Endothelial cell (in vitro differentiated cells): ENCODE results near the gene FBXO42. TPM values are rescaled to one million over a fixed set of nuclear protein-coding genes. Genes with fewer than 3 reads are reported as not detected.

Experiments used
- DNase-seq: peaks from one replicate; pipeline ENCODE4 v3.0.0; 2021; ENCODE audit warnings: low spot score
- H3K27ac Mint-ChIP-seq: one replicate; pipeline ENCODE4 v1.8.0; 2021; ENCODE audit warnings: mixed read lengths, inconsistent platforms; ENCODE audit not compliant: unreplicated experiment
- H3K27me3 Mint-ChIP-seq: one replicate; pipeline ENCODE4 v1.8.0; 2021; ENCODE audit warnings: mild to moderate bottlenecking, moderate library complexity, mixed read lengths, inconsistent platforms; ENCODE audit not compliant: unreplicated experiment
- H3K36me3 Mint-ChIP-seq: one replicate; pipeline ENCODE4 v1.8.0; 2021; ENCODE audit warnings: mild to moderate bottlenecking, low read depth, mixed read lengths, inconsistent platforms; ENCODE audit not compliant: unreplicated experiment
- H3K4me1 Mint-ChIP-seq: one replicate; pipeline ENCODE4 v1.8.0; 2021; ENCODE audit warnings: mild to moderate bottlenecking, mixed read lengths, inconsistent platforms; ENCODE audit not compliant: unreplicated experiment
- H3K4me3 Mint-ChIP-seq: one replicate; pipeline ENCODE4 v1.8.0; 2021; ENCODE audit warnings: mild to moderate bottlenecking, mixed read lengths, inconsistent platforms; ENCODE audit not compliant: unreplicated experiment
- H3K9me3 Mint-ChIP-seq: one replicate; pipeline ENCODE4 v1.8.0; 2021; ENCODE audit warnings: mixed read lengths, inconsistent platforms; ENCODE audit not compliant: unreplicated experiment
- CTCF ChIP-seq: fragments of 200-600 bp; sonication (generic); IDR thresholded peaks from one replicate; pipeline ENCODE4 v1.5.0; 2021; ENCODE audit warnings: antibody characterized with exemption; ENCODE audit not compliant: unreplicated experiment
- total RNA-seq: library from RNA; stranded (reverse); fragmentation: NEBNext Ultra II Directional; extraction: Animal tissue kit (Norgen Biotek cat#: 25700); gene quantifications from one replicate; pipeline ENCODE4 v1.2.1, GENCODE V29; 2021; ENCODE audit not compliant: unreplicated experiment

FBXO42 gene
- total RNA-seq, 1 donor from 2014 or later: 17.2 TPM

- peak overlapping the region; percentile 90 for H3K4me3 Mint-ChIP-seq
- peak overlapping the region; percentile 86 for H3K27ac Mint-ChIP-seq
- peaks cover 14% of the 10 kb centered on the region for H3K36me3 Mint-ChIP-seq
- no peaks in the 10 kb centered on the region for H3K9me3 Mint-ChIP-seq
- DNase-seq: no peak
- TF ChIP-seq CTCF: no peak
- H3K4me1 Mint-ChIP-seq: peaks cover 8% of the 10 kb centered on the region
- peaks cover 12% of the 10 kb centered on the region for H3K27me3 Mint-ChIP-seq
Measured at GRCh38 chr1:16207318-16208269, 144.7 kb downstream of the FBXO42 start.

GRCh38 chr1:16206547-16207317, 145.5 kb downstream of the FBXO42 start:
- H3K4me1 Mint-ChIP-seq: peaks cover 8% of the 10 kb centered on the region
- H3K27me3 Mint-ChIP-seq: peaks cover 12% of the 10 kb centered on the region
- peak overlapping the region; percentile 86 for H3K27ac Mint-ChIP-seq
- no peaks in the 10 kb centered on the region for H3K9me3 Mint-ChIP-seq
- peak overlapping the region; percentile 90 for H3K4me3 Mint-ChIP-seq
- H3K36me3 Mint-ChIP-seq: peaks cover 14% of the 10 kb centered on the region
- no peak for TF ChIP-seq CTCF
- DNase-seq: peak; percentile 92

GRCh38 chr1:16205891-16206546, 146.3 kb downstream of the FBXO42 start:
- H3K36me3 Mint-ChIP-seq: peaks cover 14% of the 10 kb centered on the region
- H3K4me1 Mint-ChIP-seq: peaks cover 8% of the 10 kb centered on the region
- no peak for TF ChIP-seq CTCF
- H3K27me3 Mint-ChIP-seq: peaks cover 12% of the 10 kb centered on the region
- H3K4me3 Mint-ChIP-seq: peak overlapping the region; percentile 83
- H3K27ac Mint-ChIP-seq: no peak overlapping the region
- no peak for DNase-seq
- no peaks in the 10 kb centered on the region for H3K9me3 Mint-ChIP-seq

GRCh38 chr1:16205334-16205671, 147.0 kb downstream of the FBXO42 start:
- Mint-ChIP-seq H3K27me3 (peaks cover 10% of the 10 kb centered on the region), H3K4me1 (peaks cover 8% of the 10 kb centered on the region), H3K9me3 (no peaks in the 10 kb centered on the region), H3K36me3 (peaks cover 14% of the 10 kb centered on the region), H3K4me3 (no peak overlapping the region), H3K27ac (no peak overlapping the region)
- TF ChIP-seq CTCF: no peak
- no peak for DNase-seq
